Measurements from ENCODE around the gene CAPN9. TPM values are rescaled to one million over a fixed set of nuclear protein-coding genes. Genes with fewer than 3 reads are reported as not detected.

The CAPN9 gene
- total and polyA plus RNA-seq, 2 donors: 0.19 to 0.46 TPM

DNA sequence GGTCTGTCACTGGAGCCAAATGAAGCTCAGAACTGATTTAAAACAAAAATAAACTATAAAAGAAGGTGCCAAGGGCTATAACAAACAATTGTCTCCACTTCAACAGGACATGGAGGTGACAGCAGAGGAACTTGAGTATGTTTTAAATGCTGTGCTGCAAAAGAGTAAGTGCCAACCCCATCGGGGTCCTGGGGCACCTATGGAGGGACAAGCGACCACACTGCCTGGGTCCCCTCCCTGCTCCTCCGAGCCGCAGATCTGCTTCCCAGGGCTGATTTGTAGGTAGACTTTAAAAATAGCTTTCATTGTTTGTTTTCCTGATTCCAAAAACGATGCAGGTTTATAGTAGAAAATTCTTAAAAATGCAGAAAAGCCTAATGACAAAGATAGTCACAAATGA, 42.8 kb downstream of the CAPN9 start:
- Histone ChIP-seq H3K27me3 (ENCODE audit: control insufficient read depth in 2 of 2, insufficient read depth in 1 of 2, low read length in 1 of 2) (peaks cover 0 to 2% of the 10 kb centered on the region in 2 donors), H3K27ac (ENCODE audit: low read depth in 1 of 2, low read length in 1 of 2) (no peak overlapping the region), H3K9me3 (ENCODE audit: control insufficient read depth in 2 of 2, insufficient read depth in 1 of 2, low read length in 1 of 2) (no peaks in the 10 kb centered on the region), H3K4me1 (ENCODE audit: control insufficient read depth in 2 of 2, insufficient read depth in 2 of 2, low read length in 2 of 2) (no peaks in the 10 kb centered on the region), H3K4me3 (ENCODE audit: low read length in 2 of 2) (no peak overlapping the region), H3K36me3 (ENCODE audit: control insufficient read depth in 2 of 2, insufficient read depth in 2 of 2, low read length in 1 of 2) (no peaks in the 10 kb centered on the region)
- 84% methylated on average over 5 of the region's 5 CpGs for WGBS
- DNase-seq (ENCODE audit: low read depth in 6 of 9, low spot score in 9 of 9): no peak

- no peak for DNase-seq (ENCODE audit: low read depth in 6 of 9, low spot score in 9 of 9)
- no peaks in the 10 kb centered on the region for H3K36me3 ChIP-seq (ENCODE audit: control insufficient read depth in 2 of 2, insufficient read depth in 2 of 2, low read length in 1 of 2)
- H3K4me1 ChIP-seq (ENCODE audit: control insufficient read depth in 2 of 2, insufficient read depth in 2 of 2, low read length in 2 of 2): no peaks in the 10 kb centered on the region
- H3K9me3 ChIP-seq (ENCODE audit: control insufficient read depth in 2 of 2, insufficient read depth in 1 of 2, low read length in 1 of 2): no peaks in the 10 kb centered on the region
- peaks cover 0 to 2% of the 10 kb centered on the region in 2 donors for H3K27me3 ChIP-seq (ENCODE audit: control insufficient read depth in 2 of 2, insufficient read depth in 1 of 2, low read length in 1 of 2)
- H3K27ac ChIP-seq (ENCODE audit: low read depth in 1 of 2, low read length in 1 of 2): no peak overlapping the region
- no peak overlapping the region for H3K4me3 ChIP-seq (ENCODE audit: low read length in 2 of 2)
- 10% methylated on average over 5 of the region's 5 CpGs for WGBS
Observed at GRCh38 chr1:230791986-230792564, 44.9 kb downstream of the CAPN9 start.

DNA sequence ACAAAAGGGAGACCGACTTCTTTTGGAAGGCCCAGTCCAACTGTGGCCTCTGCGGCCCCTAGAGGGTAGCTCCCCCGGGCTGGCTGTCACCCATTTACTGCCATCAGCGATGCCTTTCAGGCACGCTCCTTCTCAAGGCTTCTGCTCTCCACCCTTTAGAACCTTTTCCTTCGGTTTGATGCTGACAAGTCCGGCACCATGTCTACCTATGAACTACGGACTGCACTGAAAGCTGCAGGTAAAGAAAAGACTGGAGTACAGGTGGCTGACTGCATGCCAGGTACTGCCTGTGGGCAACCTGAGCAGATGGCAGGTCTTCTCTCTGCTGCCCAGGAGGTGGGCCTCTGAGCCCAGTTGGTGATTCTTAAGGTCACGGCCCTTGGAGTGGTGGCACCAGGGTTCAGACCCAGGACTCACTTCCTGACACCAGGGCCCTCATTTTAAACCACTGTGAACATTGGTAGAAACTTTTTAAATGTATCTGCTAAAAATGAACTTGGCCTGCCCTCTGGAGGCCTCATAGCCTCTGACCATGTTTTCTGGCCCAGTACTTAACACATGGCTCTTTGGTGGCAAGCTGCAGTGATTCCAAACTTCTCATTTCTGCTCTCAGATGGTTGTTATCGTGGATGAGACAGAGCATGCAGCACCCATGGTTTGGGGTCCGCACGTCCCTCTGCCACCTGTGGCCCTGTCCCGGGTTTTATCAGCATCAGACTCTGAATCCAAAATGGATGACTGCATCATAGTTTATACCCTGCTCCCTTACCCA, 45.7 kb downstream of the CAPN9 start:
- 97% methylated on average over 13 of the region's 13 CpGs for WGBS
- Histone ChIP-seq H3K9me3 (ENCODE audit: control insufficient read depth in 2 of 2, insufficient read depth in 1 of 2, low read length in 1 of 2) (no peaks in the 10 kb centered on the region), H3K4me3 (ENCODE audit: low read length in 2 of 2) (no peak overlapping the region), H3K4me1 (ENCODE audit: control insufficient read depth in 2 of 2, insufficient read depth in 2 of 2, low read length in 2 of 2) (no peaks in the 10 kb centered on the region), H3K36me3 (ENCODE audit: control insufficient read depth in 2 of 2, insufficient read depth in 2 of 2, low read length in 1 of 2) (no peaks in the 10 kb centered on the region), H3K27me3 (ENCODE audit: control insufficient read depth in 2 of 2, insufficient read depth in 1 of 2, low read length in 1 of 2) (peaks cover 0 to 6% of the 10 kb centered on the region in 2 donors), H3K27ac (ENCODE audit: low read depth in 1 of 2, low read length in 1 of 2) (no peak overlapping the region)
- DNase-seq (ENCODE audit: low read depth in 6 of 9, low spot score in 9 of 9): no peak

DNA sequence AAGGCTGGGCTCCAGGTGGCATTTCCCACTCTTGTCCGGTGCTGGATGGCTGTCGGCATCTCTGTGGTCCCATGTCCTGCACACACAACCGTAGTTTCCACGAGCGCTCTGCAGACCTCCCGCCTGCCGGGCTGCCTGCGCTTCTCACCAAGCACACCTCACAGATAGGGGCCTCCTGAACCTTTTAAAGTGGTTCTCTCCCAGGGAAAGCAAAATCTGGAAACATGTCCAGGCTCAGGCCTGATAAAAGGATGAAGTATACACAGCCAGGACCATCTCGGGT, 46.2 kb downstream of the CAPN9 start:
- no peak for DNase-seq (ENCODE audit: low read depth in 6 of 9, low spot score in 9 of 9)
- H3K27ac ChIP-seq (ENCODE audit: low read depth in 1 of 2, low read length in 1 of 2): no peak overlapping the region
- H3K4me1 ChIP-seq (ENCODE audit: control insufficient read depth in 2 of 2, insufficient read depth in 2 of 2, low read length in 2 of 2): no peaks in the 10 kb centered on the region
- H3K27me3 ChIP-seq (ENCODE audit: control insufficient read depth in 2 of 2, insufficient read depth in 1 of 2, low read length in 1 of 2): peaks cover 0 to 6% of the 10 kb centered on the region in 2 donors
- H3K36me3 ChIP-seq (ENCODE audit: control insufficient read depth in 2 of 2, insufficient read depth in 2 of 2, low read length in 1 of 2): no peaks in the 10 kb centered on the region
- 97% methylated on average over 9 of the region's 9 CpGs for WGBS
- no peak overlapping the region for H3K4me3 ChIP-seq (ENCODE audit: low read length in 2 of 2)
- no peaks in the 10 kb centered on the region for H3K9me3 ChIP-seq (ENCODE audit: control insufficient read depth in 2 of 2, insufficient read depth in 1 of 2, low read length in 1 of 2)

DNA sequence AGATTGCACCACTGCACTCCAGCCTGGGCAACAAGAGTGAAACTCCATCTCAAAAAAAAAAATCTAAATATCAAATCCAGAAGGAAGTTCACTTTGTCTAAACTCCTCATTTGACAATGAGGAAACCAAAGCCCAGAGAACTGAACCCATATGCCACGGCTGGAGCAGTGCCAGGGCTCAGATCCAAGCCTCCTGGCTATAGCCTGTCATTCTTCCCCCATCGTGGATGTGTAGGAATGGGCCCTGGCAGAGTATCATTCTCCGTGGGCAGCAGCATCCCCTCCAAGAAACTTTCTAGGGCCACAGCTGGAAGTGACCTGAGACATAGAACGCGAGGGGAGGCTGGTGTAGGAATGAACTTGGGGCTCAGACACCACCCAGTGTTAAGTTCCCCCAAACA, 47.2 kb downstream of the CAPN9 start:
- Histone ChIP-seq H3K27ac (ENCODE audit: low read depth in 1 of 2, low read length in 1 of 2) (no peak overlapping the region), H3K4me1 (ENCODE audit: control insufficient read depth in 2 of 2, insufficient read depth in 2 of 2, low read length in 2 of 2) (no peaks in the 10 kb centered on the region), H3K27me3 (ENCODE audit: control insufficient read depth in 2 of 2, insufficient read depth in 1 of 2, low read length in 1 of 2) (peaks cover 0 to 6% of the 10 kb centered on the region in 2 donors), H3K9me3 (ENCODE audit: control insufficient read depth in 2 of 2, insufficient read depth in 1 of 2, low read length in 1 of 2) (no peaks in the 10 kb centered on the region), H3K36me3 (ENCODE audit: control insufficient read depth in 2 of 2, insufficient read depth in 2 of 2, low read length in 1 of 2) (no peaks in the 10 kb centered on the region), H3K4me3 (ENCODE audit: low read length in 2 of 2) (no peak overlapping the region)
- WGBS: 82% methylated on average over 5 of the region's 5 CpGs
- DNase-seq (ENCODE audit: low read depth in 6 of 9, low spot score in 9 of 9): no peak

DNA sequence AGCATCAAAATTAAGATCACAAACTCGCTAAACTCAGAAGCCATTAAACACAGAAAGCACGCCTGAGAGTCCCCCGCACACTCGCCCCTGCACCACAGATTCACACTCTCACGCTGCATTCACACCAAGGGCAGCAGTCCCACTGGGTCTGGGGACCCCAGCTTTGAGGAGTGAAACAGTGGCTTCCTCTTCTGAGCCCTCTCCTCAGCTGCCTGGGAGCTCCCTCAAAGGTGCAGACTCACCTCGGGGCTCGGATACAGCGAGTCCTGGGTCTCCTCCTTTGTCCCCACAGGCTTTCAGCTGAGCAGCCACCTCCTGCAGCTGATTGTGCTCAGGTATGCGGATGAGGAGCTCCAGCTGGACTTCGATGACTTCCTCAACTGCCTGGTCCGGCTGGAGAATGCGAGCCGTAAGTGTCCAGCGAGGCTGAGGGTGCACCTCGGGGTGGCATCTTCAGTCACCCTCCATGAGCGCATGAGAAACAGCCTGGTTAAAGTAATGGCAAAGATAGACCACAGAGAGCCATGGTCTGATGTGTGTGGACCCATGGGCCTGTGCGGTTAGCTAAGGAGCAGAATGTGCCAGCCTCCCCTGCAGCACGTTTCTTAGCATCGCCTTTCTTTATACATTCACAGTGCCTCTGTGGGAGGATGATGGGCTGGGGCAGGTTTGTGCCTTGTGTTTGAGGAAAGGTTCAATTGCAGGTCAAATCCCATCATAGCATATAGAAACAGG, 47.9 kb downstream of the CAPN9 start:
- Histone ChIP-seq H3K36me3 (ENCODE audit: control insufficient read depth in 2 of 2, insufficient read depth in 2 of 2, low read length in 1 of 2) (no peaks in the 10 kb centered on the region), H3K9me3 (ENCODE audit: control insufficient read depth in 2 of 2, insufficient read depth in 1 of 2, low read length in 1 of 2) (no peaks in the 10 kb centered on the region), H3K4me3 (ENCODE audit: low read length in 2 of 2) (no peak overlapping the region), H3K27ac (ENCODE audit: low read depth in 1 of 2, low read length in 1 of 2) (no peak overlapping the region), H3K27me3 (ENCODE audit: control insufficient read depth in 2 of 2, insufficient read depth in 1 of 2, low read length in 1 of 2) (peaks cover 0 to 6% of the 10 kb centered on the region in 2 donors), H3K4me1 (ENCODE audit: control insufficient read depth in 2 of 2, insufficient read depth in 2 of 2, low read length in 2 of 2) (no peaks in the 10 kb centered on the region)
- no peak for DNase-seq (ENCODE audit: low read depth in 6 of 9, low spot score in 9 of 9)
- 89% methylated on average over 19 of the region's 19 CpGs for WGBS

DNA sequence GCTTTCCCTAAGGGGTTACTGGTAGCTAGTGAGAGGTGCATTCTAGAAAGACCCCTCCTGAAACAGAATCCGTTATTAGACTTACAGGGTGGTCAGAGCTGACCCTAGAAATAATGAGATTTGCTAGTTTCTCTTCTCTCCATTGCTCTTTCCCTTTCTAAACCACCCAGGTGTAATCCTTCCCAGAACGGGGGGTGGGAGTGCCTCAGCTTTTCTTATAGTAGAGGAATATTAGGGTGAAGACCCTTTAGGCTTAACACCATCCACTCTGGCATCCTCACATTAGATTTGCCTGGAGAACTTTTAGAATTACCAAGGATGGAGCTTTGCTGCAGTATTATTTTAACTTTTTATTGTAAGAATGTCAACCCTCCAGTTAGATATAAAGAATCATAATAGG, 49.4 kb downstream of the CAPN9 start:
- no peaks in the 10 kb centered on the region for H3K4me1 ChIP-seq (ENCODE audit: control insufficient read depth in 2 of 2, insufficient read depth in 2 of 2, low read length in 2 of 2)
- no peak overlapping the region for H3K27ac ChIP-seq (ENCODE audit: low read depth in 1 of 2, low read length in 1 of 2)
- H3K9me3 ChIP-seq (ENCODE audit: control insufficient read depth in 2 of 2, insufficient read depth in 1 of 2, low read length in 1 of 2): no peaks in the 10 kb centered on the region

DNA sequence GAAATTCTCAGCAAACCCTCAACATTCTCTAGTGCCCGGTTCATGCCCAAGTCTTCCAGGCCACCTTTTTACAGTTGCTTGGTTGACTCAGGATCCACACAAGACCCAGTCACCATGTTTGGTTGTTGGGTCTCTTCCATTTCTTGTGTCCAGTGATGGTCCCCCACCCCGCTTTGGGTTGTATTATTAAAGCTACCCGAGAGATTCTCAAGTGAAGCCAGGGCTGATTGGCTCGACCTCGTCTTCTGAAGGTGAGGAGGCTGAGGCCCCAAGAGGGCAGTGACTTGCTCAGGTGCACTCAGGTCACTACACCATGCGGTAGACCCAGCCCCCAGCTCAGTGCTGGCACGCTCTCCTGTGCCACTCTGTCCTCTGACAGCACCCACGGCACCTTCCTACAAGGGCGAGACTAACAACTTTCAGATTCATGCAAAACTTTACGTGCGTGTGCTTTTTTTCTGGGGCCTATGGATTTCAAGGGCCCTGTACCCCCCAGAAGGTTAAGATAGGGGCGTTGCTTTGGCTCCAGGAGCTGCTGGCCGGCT, 50.3 kb downstream of the CAPN9 start:
- Histone ChIP-seq H3K27me3 (ENCODE audit: control insufficient read depth in 2 of 2, insufficient read depth in 1 of 2, low read length in 1 of 2) (peaks cover 0 to 6% of the 10 kb centered on the region in 2 donors), H3K9me3 (ENCODE audit: control insufficient read depth in 2 of 2, insufficient read depth in 1 of 2, low read length in 1 of 2) (no peaks in the 10 kb centered on the region), H3K36me3 (ENCODE audit: control insufficient read depth in 2 of 2, insufficient read depth in 2 of 2, low read length in 1 of 2) (no peaks in the 10 kb centered on the region), H3K4me1 (ENCODE audit: control insufficient read depth in 2 of 2, insufficient read depth in 2 of 2, low read length in 2 of 2) (no peaks in the 10 kb centered on the region), H3K4me3 (ENCODE audit: low read length in 2 of 2) (no peak overlapping the region), H3K27ac (ENCODE audit: low read depth in 1 of 2, low read length in 1 of 2) (no peak overlapping the region)
- DNase-seq (ENCODE audit: low read depth in 6 of 9, low spot score in 9 of 9): no peak
- WGBS: 84% methylated on average over 13 of the region's 13 CpGs

More for the DNA sequence above, 49.4 kb downstream of the CAPN9 start:
- Histone ChIP-seq H3K4me3 (ENCODE audit: low read length in 2 of 2) (no peak overlapping the region), H3K27me3 (ENCODE audit: control insufficient read depth in 2 of 2, insufficient read depth in 1 of 2, low read length in 1 of 2) (peaks cover 0 to 6% of the 10 kb centered on the region in 2 donors), H3K36me3 (ENCODE audit: control insufficient read depth in 2 of 2, insufficient read depth in 2 of 2, low read length in 1 of 2) (no peaks in the 10 kb centered on the region)
- DNase-seq (ENCODE audit: low read depth in 6 of 9, low spot score in 9 of 9): no peak
- 65% methylated on average over 2 of the region's 2 CpGs for WGBS

DNA sequence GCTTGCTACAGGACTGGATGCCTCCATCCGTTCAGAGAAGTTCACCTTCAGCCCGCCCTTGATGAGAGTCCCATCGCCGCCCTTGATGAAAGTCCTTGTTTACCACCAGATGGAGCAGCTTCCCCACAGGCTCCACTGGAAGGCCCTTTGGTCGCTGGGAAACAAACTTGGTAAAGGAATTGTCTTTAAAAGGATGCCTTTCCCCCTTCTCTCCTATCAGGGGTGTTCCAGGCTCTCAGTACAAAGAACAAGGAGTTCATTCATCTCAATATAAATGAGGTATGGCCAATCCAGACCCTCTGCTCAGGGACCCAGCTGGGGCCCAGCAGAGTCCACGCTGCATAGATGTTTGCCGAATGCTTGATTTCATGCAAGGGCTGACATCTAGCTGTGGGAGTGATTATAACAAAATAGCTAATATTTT, 50.8 kb downstream of the CAPN9 start:
- peak in 5 of 9 donors; percentile 2 to 22 (median 10) for DNase-seq (ENCODE audit: low read depth in 6 of 9, low spot score in 9 of 9)
- H3K27me3 ChIP-seq (ENCODE audit: control insufficient read depth in 2 of 2, insufficient read depth in 1 of 2, low read length in 1 of 2): peaks cover 0 to 6% of the 10 kb centered on the region in 2 donors
- 42% methylated on average over 7 of the region's 7 CpGs for WGBS

More for the DNA sequence above, 50.8 kb downstream of the CAPN9 start:
- Histone ChIP-seq H3K4me1 (ENCODE audit: control insufficient read depth in 2 of 2, insufficient read depth in 2 of 2, low read length in 2 of 2) (no peaks in the 10 kb centered on the region), H3K36me3 (ENCODE audit: control insufficient read depth in 2 of 2, insufficient read depth in 2 of 2, low read length in 1 of 2) (no peaks in the 10 kb centered on the region), H3K27ac (ENCODE audit: low read depth in 1 of 2, low read length in 1 of 2) (no peak overlapping the region), H3K9me3 (ENCODE audit: control insufficient read depth in 2 of 2, insufficient read depth in 1 of 2, low read length in 1 of 2) (no peaks in the 10 kb centered on the region), H3K4me3 (ENCODE audit: low read length in 2 of 2) (no peak overlapping the region)
